NCI-H187 (cell line): Measurements from ENCODE around the gene SOX12.

ENCODE experiments used
- DNase-seq, 2 experiments: peaks; one replicate each; lab custom pipeline; 2025; lab: John Stamatoyannopoulos, UW

The SOX12 gene

DNA sequence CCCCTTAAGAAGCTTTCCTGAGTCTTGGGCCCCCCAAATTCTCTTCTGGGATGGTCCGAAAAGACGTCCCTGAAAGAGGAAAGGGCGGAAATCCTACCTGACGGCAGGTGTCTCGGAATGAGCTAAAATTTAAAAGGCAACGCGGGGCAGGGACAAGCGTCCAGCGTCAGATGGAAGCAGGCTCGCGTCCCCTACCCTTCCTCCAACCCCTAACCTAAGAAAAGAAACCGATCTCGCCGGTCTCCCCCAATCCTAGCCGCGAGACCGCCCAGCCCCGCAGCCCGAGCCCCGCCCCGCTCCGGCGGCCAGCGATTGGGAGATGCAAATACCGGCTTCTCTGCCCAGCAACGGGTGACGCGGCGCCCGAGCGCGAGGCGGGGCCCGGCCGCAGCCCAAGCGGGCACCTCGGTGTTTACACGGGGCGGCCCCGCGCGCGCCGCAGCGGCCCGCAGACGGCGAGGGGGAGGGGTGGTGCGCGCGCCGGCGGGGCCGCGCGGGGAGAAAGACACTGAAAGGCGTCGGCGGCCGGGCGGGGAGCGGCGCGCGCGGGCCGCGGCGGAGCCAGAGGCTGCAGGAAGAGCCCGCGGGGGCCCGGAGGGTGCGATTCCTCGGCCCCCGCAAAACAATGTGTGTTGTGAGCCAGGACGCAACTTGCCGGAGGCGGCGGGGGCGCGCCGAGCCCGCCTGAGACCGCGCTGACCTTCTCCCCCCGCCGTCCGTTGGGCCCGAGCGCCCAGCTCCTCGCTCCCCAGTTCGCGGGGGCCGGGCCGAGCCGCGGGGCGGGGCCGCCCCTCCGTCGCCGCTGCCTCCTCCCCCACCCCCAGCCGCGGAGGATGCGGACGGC lies at the start of gene SOX12:
Gene SOX12 (plus strand): TSS at position 508 of the 844 bp plus-strand sequence. CDS start 373 bp downstream, outside the sequence.
- DNase-seq: peak; percentile 74 to 96

- DNase-seq: no peak
Observed at GRCh38 chr20:275791-276190, 49.6 kb upstream of the SOX12 start.

- no peak for DNase-seq
Observed at GRCh38 chr20:276620-277495, 48.5 kb upstream of the SOX12 start.

- no peak for DNase-seq
Observed at GRCh38 chr20:277496-277781, 47.9 kb upstream of the SOX12 start.

GRCh38 chr20:278181-278580 lies 47.2 kb upstream of the SOX12 start:
- no peak for DNase-seq

DNA sequence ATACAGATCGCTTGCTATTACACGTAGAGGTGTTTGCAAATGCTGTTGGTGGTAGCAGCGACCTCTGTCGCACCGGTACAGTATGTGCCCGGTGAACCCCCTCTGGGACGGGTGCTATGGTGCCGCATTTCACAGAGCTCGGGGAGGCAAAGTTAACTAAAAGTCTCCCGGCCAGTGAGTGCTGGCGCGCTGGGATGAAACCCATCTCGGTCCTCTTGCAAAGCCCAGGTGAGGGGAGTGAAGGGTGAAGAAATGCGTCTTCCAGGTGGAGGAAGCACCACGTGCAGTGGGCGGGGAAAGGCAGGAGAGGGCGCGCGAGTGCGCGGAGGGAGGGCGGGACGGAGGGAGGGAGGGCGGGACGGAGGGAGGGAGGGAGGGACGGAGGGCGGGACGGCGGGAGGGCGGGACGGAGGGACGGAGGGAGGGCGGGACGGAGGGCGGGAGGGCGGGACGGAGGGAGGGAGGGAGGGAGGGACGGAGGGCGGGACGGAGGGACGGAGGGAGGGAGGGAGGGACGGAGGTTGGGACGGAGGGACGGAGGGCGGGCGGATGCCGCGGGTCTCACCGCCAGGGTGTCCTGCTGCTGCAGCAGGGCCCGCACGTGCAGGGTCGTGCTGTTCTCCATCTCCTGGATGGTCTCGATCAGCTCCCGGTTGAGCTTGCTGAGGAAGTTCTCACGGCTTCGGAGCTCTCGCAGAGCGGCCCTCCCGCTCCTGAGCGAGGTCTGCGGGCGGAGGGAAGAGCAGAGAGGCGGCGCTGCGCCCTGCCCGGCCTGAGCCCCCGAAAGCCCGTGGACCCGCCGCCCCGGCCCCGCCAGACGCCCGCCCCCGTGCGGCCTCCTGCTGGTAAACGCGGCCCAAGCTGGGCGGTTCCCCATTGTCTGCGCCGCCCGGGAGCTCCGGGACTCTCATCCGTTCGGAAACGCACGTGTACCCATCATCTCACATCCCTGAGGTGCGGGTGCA lies 46.5 kb upstream of the SOX12 start:
- DNase-seq: no peak

- DNase-seq: no peak
Observed at GRCh38 chr20:284172-284571, 41.2 kb upstream of the SOX12 start.

DNA sequence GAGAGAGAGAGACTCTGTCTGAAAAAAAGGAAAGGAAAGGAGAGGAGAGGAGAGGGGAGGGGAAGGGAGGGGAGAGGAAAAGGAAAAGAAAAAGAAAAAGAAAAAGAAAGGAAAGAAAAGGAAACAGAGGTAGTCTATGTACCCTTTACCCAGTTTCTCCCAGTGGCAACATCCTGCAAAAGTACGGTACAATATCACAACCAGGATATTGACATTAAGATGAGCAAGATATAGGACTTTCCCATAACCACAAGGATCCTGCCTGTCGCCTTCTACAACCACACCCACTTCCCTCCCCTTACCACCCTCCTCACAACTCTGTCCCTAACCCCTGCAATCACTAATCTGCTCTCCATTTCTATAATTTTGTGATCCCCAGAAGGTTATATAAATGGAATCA lies 38.8 kb upstream of the SOX12 start:
- no peak for DNase-seq

GRCh38 chr20:288956-289692 lies 36.2 kb upstream of the SOX12 start:
- no peak for DNase-seq

DNA sequence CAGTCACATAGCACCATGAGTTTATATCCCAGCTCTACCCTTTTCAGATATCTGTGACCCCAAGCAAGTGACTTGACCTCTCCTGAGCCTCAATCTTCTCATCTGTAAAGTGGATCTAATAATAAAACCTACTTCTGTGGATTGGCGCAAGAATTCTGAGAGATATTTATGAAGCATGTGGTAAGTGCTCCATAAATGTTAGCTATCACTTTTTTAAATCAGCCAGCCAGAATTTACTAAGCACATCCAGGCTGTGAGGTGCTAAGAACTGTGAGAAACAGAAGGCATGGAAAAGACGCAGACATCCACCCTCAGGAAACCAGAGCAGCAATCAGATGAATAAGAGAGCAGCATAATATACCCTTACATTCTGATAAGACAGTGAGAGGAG lies 35.7 kb upstream of the SOX12 start:
- DNase-seq: no peak

- DNase-seq: peak; percentile 85 to 95
Observed at GRCh38 chr20:290084-290831, 35.1 kb upstream of the SOX12 start, which contains the start of gene C20orf96. Gene C20orf96 (minus strand): TSS chr20:290750. CDS start chr20:290610, 140 bp downstream.

GRCh38 chr20:294602-295001 lies 30.8 kb upstream of the SOX12 start:
- DNase-seq: no peak

- DNase-seq: no peak
Observed at GRCh38 chr20:295804-296203, 29.5 kb upstream of the SOX12 start.

GRCh38 chr20:297098-297924 lies 28.0 kb upstream of the SOX12 start, which contains the start of gene ZCCHC3:
Gene ZCCHC3 (plus strand): TSS chr20:297570. CDS start chr20:297587, 17 bp downstream.
- peak; percentile 77 to 94 for DNase-seq

- peak; percentile 27 to 40 for DNase-seq
Observed at GRCh38 chr20:297925-298775, 27.2 kb upstream of the SOX12 start.

DNA sequence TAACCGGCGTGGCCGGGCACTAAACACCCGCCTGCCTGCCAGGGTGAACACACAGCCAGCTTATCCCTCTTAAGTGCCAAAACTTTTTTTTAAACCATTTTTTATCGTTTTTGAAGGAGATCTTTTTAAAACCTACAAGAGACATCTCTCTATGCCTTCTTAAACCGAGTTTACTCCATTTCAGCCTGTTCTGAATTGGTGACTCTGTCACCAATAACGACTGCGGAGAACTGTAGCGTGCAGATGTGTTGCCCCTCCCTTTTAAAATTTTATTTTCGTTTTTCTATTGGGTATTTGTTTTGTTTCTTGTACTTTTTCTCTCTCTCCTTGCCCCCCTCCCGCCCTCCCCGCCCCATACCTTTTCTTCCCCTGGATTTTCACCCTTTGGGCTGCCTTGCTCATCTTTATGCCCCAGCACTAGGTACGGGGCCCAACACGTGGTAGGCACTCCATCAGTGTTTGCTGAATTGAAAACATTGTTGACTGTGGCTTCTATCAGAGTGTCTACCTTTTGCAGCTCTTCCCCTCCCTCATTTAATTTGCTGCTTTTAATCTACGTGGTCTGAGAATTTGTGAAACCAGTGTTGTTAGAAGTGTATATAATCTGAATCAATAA lies 26.5 kb upstream of the SOX12 start:
- DNase-seq: no peak

GRCh38 chr20:300345-300990 lies 24.9 kb upstream of the SOX12 start:
- no peak for DNase-seq
